Measurements from ENCODE around the gene TNFAIP8.

- TF ChIP-seq CTCF (IDR thresholded peaks at IDR 0.05) (no peak), EZH2 (IDR thresholded peaks at IDR 0.05) (no peak)
Measured at GRCh38 chr5:119412279-119413227, 56.7 kb downstream of the TNFAIP8 start.

All from neural progenitor cell (in vitro differentiated cells).